ENCODE measurements around the gene EYA2.

- no peak for TF ChIP-seq CTCF (IDR thresholded peaks at IDR 0.05)
- TF ChIP-seq POLR2A (IDR thresholded peaks at IDR 0.05) = no peak
These were observed 135.7 kb downstream of the EYA2 start for GRCh38 chr20:47030271-47030810.

Data from adrenal gland (tissue), 5 donors.